Measurements from ENCODE around the gene SLFN14. TPM values are rescaled to one million over a fixed set of nuclear protein-coding genes. Genes with fewer than 3 reads are reported as not detected.

SLFN14 gene
- under 1 TPM in 1 of 2 donors, not detected in 1; 0.08 TPM for total RNA-seq

DNA sequence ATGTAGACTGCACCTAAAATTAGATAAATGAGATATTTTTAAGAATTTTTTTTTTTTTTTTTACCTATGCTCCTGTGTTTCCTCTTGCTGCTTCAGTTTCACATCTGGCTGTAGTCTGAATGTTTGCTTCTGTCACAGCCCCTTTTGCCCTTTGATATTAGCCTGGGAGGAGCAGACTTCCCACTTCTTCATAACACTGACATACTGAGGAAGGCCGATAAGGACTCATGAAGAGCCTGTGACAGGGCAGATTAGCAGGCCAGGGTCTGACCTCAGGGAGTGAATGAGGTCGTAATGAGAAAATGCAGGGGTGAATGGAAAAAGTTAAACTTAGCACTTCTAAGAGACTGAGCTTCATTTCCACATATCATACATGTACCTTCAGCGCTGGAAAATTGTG lies at the start of gene SLFN14:
TSS of gene SLFN14 (minus strand) at position 117 of the 400 bp plus-strand sequence. CDS start 2,757 bp downstream, outside the sequence.
- no peaks in the 10 kb centered on the region for H3K36me3 Mint-ChIP-seq (ENCODE audit: low read depth)
- H3K27ac Mint-ChIP-seq = no peak within 1 kb of the TSS
- no peak for ATAC-seq (replicated peaks)
- no peaks in the 10 kb centered on the region for H3K4me1 Mint-ChIP-seq
- no peak within 1 kb of the TSS for H3K4me3 Mint-ChIP-seq
- H3K27me3 Mint-ChIP-seq = peaks cover 5% of the 10 kb centered on the region
- no peaks in the 10 kb centered on the region for H3K9me3 Mint-ChIP-seq

DNA sequence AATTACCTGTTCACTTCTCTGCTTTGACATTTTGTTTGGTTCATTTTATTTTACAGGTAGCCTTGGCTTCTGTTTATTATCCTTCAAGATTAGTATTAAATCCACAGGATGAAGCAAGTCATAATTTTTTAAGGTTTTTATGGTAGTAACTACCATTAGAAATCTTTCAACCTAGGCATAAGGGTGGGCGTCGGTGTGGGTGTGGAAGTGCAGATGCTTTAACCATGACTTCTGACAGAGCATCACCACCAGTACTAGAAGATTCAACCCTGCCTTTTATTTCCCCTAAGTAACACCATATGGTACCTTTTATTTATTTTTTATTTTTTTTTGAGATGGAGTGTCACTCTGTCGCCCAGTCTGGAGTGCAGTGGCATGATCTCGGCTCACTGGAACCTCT lies 49.2 kb upstream of the SLFN14 start:
- H3K36me3 Mint-ChIP-seq (ENCODE audit: low read depth) = peaks cover 95% of the 10 kb centered on the region
- no peaks in the 10 kb centered on the region for H3K27me3 Mint-ChIP-seq
- no peak overlapping the region for H3K4me3 Mint-ChIP-seq
- no peaks in the 10 kb centered on the region for H3K9me3 Mint-ChIP-seq
- no peak for ATAC-seq (replicated peaks)
- no peak overlapping the region for H3K27ac Mint-ChIP-seq
- H3K4me1 Mint-ChIP-seq = no peaks in the 10 kb centered on the region

DNA sequence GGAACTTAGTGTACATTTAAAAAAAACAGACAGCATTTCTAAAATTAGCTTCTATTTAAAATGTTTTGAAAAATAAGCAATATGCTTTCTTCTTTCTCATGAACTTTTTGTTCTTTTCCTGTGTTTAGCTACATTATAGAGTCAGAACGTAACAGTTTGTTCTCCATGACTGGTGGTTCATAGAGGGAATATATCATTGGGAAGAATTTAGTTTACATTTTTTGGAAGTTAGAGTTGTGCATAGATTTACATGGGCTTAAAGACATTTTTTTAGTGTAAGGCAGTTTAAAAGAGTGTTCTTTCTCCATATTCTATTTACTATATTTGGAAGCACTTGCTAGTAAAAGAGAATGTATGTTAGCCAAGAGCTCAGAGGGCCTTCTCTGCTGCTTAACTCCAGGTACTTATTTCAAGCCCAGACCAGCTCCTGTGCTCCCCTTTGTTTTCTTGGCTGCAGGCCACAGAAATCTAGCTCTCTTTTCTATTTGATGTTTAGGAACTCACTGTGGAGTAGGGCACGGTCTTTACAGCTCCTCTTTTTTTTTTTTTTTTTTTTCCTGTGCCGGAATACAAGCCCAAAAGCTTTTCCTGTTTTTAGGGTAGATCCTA lies 46.7 kb upstream of the SLFN14 start:
- Mint-ChIP-seq H3K27me3 (no peaks in the 10 kb centered on the region), H3K36me3 (ENCODE audit: low read depth) (peaks cover 99% of the 10 kb centered on the region)

DNA sequence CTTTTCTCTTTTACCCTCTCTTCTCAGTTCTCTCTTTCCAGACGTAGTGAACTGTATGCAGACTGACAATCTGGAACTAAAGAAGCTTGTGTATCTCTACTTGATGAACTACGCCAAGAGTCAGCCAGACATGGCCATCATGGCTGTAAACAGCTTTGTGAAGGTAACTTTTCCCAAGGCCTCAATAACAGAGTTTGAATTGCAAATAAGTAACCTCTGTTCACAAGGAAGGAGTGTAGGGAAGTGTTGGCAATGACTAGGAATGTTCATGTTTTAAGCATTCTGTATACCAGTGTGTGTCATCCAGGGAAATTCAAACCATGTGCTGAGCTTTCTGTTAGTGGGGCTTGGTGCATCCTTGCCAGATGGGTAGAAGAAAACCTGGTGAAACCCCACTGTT lies 45.1 kb upstream of the SLFN14 start:
- H3K4me1 Mint-ChIP-seq = no peaks in the 10 kb centered on the region
- H3K27ac Mint-ChIP-seq = no peak overlapping the region
- no peak overlapping the region for H3K4me3 Mint-ChIP-seq
- no peak for ATAC-seq (replicated peaks)
- H3K27me3 Mint-ChIP-seq = no peaks in the 10 kb centered on the region
- peaks cover 100% of the 10 kb centered on the region for H3K36me3 Mint-ChIP-seq (ENCODE audit: low read depth)
- H3K9me3 Mint-ChIP-seq = no peaks in the 10 kb centered on the region

More for the DNA sequence above, 46.7 kb upstream of the SLFN14 start:
- H3K9me3 Mint-ChIP-seq = no peaks in the 10 kb centered on the region
- no peak overlapping the region for H3K27ac Mint-ChIP-seq
- H3K4me3 Mint-ChIP-seq = no peak overlapping the region
- no peak for ATAC-seq (replicated peaks)
- no peaks in the 10 kb centered on the region for H3K4me1 Mint-ChIP-seq

DNA sequence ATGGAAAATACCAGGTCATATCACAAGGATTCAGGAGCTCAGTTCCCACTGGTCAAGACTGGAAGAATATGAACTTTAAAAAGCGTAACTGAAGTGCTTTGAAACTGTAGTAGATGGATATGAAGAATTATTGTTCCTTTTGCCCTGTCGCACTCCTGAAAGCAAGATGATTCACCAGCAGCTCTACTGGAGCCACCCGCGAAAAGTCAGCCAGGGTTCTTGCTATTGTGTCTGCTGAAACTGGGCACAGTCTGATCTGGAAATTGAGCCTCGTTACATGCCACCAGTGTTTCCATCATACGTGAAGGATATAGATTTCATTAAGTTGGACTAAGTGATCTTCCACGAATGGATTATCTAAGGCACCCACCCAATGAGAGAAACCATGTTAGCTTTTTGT lies 43.1 kb upstream of the SLFN14 start:
- H3K4me1 Mint-ChIP-seq = no peaks in the 10 kb centered on the region
- H3K27me3 Mint-ChIP-seq = no peaks in the 10 kb centered on the region
- H3K9me3 Mint-ChIP-seq = no peaks in the 10 kb centered on the region
- no peak overlapping the region for H3K4me3 Mint-ChIP-seq
- peaks cover 100% of the 10 kb centered on the region for H3K36me3 Mint-ChIP-seq (ENCODE audit: low read depth)
- no peak for ATAC-seq (replicated peaks)
- no peak overlapping the region for H3K27ac Mint-ChIP-seq

DNA sequence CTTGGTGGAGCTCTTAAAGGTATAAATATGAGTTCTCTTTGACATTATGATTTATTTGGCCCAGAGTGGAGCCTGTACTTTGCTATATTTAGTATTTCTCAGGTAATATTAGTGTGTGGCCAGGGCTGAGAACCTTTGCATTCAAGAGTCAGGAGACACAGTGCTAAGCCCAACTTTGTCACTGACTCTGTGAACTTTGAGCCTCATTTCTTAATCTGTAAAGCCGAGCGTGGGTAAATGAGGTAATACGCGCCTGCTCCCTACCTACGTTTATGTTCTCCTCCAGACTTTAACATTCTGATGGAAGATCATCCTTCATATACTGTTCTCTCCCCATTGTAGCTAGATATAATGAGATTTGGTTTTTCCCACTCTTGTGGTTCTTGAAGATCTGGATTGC lies 37.0 kb upstream of the SLFN14 start:
- Mint-ChIP-seq H3K9me3 (no peaks in the 10 kb centered on the region), H3K27me3 (no peaks in the 10 kb centered on the region), H3K4me1 (no peaks in the 10 kb centered on the region), H3K36me3 (ENCODE audit: low read depth) (peaks cover 100% of the 10 kb centered on the region), H3K4me3 (no peak overlapping the region), H3K27ac (no peak overlapping the region)
- ATAC-seq (replicated peaks) = no peak

DNA sequence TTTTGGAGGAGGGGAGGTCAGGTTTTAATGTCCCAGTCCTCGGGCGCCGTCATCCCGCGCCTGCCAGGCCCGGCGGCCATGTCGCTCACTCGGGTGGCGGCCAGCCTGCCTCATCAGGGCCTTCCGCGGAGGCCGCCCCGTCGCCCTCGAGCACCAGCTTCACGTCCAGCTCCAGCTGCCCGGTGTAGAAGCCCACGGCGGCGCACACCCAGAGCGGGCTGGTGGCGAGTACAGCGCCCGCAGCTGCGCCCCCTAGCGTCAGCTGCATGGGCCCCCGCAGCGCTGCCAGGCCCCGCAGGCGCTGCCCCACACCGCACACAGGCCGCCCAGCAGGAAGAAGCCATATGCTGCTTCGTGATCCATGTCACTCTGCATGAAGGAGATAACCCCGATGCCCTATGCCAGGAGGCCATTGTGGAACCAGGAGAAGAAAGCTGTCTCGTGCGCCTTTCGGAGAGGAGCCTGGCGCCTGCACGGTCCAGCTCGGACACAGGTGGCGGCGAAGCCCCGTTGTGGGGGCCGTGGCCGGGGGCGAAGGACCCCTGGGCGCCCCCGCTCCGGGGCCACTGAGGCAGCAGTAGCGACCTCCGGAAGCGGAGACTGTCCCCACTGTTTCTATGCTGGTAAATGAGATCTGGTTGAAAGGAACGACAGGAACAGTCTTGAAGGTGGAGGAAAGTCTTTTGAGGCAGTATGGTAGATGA lies 36.1 kb upstream of the SLFN14 start:
- no peak overlapping the region for H3K27ac Mint-ChIP-seq
- H3K36me3 Mint-ChIP-seq (ENCODE audit: low read depth) = peaks cover 91% of the 10 kb centered on the region
- H3K4me1 Mint-ChIP-seq = no peaks in the 10 kb centered on the region

DNA sequence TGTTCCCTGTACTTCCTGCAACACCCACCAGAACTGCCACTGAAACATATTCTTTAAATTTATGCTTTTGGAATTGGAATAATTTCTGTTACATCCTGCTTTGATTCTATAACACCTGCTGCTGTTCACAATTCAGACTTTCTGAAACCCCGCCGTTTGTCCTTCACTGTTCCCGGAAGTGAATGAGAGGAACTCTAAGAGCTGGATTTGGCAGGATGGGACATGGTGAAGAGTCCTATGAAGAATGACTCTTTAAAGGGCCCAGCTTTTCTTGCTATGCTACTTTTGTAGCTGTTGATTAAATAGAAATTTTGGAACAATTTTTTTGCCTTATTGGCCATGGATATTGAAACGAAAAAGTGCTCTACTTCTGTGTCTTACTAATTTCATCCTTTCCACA lies 35.5 kb upstream of the SLFN14 start:
- H3K9me3 Mint-ChIP-seq = no peaks in the 10 kb centered on the region
- H3K4me3 Mint-ChIP-seq = no peak overlapping the region
- H3K27ac Mint-ChIP-seq = no peak overlapping the region
- H3K27me3 Mint-ChIP-seq = no peaks in the 10 kb centered on the region
- no peaks in the 10 kb centered on the region for H3K4me1 Mint-ChIP-seq
- ATAC-seq (replicated peaks) = no peak
- H3K36me3 Mint-ChIP-seq (ENCODE audit: low read depth) = peaks cover 85% of the 10 kb centered on the region

More for the DNA sequence above, 36.1 kb upstream of the SLFN14 start:
- Mint-ChIP-seq H3K9me3 (no peaks in the 10 kb centered on the region), H3K4me3 (no peak overlapping the region), H3K27me3 (no peaks in the 10 kb centered on the region)
- ATAC-seq (replicated peaks) = no peak

DNA sequence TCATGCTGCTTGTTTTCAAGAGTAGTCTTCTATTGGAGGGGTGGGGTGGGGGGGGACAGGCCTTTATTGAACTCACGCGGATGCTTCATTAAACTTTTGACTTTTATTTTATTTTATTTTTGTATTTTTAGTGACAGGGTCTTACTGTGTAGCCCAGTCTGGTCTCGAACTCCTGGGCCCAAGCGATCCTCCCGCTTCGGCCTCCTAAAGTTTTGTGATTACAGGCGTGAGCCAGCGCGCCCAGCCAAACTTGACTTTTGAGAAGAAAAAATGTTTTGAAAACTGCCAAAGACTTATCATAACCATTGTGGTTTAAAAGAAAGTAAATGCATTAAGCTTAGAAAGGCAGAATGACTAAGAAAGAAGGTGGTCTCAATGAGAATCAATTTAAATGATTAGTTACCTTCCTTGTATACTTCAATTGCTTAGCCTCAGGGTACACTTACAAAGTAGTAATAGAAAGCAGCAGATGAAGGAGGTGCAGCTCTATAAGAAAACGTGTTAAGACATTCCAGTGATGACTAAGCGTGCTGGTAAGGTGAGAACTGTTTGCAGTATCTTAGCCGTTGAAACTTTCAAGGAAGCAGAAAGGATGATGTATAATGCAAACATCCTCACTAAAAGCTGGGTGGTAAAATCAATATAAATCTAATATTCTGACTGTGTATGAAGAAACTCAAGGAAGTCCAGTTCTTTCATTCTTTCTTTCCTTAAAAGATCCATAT lies 27.7 kb upstream of the SLFN14 start:
- peak overlapping the region; percentile 99 for H3K27ac Mint-ChIP-seq
- peaks cover 34% of the 10 kb centered on the region for H3K36me3 Mint-ChIP-seq (ENCODE audit: low read depth)
- peak; percentile 66 for ATAC-seq (replicated peaks)
- H3K27me3 Mint-ChIP-seq = no peaks in the 10 kb centered on the region
- peak overlapping the region; percentile 99 for H3K4me3 Mint-ChIP-seq
- H3K4me1 Mint-ChIP-seq = peaks cover 13% of the 10 kb centered on the region
- no peaks in the 10 kb centered on the region for H3K9me3 Mint-ChIP-seq

DNA sequence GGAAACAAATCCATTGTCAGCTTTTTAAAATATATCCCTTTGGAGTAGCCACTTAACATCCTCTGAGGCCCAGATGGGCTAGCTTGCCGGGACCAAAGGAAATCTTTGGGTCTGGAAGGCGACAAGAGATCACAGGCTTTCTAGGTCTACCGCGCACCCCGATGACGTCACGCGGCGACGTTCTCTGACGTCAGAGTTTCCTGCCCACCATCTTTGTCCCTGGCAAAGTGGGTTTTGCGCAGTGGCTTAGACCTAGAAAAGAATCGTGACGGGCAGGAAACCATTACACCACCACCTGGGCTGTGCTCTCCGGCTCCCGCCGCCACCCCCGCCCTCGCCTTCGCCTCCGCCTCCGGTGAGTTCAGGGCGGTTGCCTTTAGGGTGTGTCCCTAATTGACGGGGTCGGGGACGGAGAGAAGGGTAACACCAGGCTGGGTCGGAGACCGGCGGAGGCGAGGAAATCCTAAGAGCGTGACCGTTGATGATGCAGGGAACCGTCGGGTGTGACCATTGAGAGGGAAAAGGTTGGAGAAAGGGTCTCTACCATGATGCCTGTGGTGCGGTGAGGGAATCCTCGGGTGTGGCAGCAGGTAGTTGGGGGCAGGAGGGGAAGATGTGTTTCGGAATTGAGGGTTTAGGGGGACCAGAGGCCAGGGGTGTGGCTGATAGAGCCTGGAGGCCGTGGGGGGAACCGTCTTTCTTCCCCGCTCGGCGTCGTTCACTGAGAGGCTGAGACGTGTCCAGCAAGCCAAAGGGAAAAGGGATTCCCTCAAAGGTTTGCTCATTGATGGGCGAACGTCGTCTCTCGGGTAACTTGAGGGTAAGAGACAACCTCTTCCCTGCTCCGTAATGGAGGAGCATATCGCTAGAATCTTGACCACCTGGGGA lies 26.7 kb upstream of the SLFN14 start, which contains the start of gene AP2B1:
TSS of gene AP2B1 (plus strand) at position 249 of the 888 bp plus-strand sequence. CDS start 6,709 bp downstream, outside the sequence.
- ATAC-seq (replicated peaks) = peak; percentile 94
- no peaks in the 10 kb centered on the region for H3K9me3 Mint-ChIP-seq
- no peaks in the 10 kb centered on the region for H3K27me3 Mint-ChIP-seq
- H3K36me3 Mint-ChIP-seq (ENCODE audit: low read depth) = peaks cover 27% of the 10 kb centered on the region
- peak within 1 kb of the TSS; percentile 99 for H3K27ac Mint-ChIP-seq
- peak within 1 kb of the TSS; percentile 99 for H3K4me3 Mint-ChIP-seq
- peaks cover 13% of the 10 kb centered on the region for H3K4me1 Mint-ChIP-seq

DNA sequence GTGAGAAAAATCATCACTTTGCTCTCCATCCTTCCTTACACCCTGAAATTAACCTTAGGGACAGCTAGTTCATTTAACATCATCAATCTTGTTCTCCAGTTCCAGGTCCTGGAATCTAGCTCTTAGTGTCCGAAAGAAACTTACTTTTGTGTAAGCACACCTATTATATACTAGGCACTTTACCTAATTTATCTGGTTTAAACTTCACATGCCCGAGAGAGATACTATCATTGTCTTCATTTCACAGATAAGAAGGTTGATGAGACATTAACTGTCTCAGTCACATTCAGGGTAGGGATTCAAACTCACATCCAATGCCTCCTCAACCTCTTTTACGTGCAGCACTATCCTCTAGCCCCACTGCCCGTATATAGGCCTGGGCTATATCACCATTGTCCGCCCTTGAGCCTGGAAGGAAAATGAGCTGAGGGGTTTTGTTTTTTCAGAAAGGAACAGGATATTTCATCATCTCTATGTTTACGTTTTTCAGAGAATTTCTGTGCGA lies 26.0 kb upstream of the SLFN14 start:
- H3K27ac Mint-ChIP-seq = peak overlapping the region; percentile 99
- no peaks in the 10 kb centered on the region for H3K27me3 Mint-ChIP-seq
- peaks cover 13% of the 10 kb centered on the region for H3K4me1 Mint-ChIP-seq
- H3K9me3 Mint-ChIP-seq = no peaks in the 10 kb centered on the region
- peak; percentile 3 for ATAC-seq (replicated peaks)
- peaks cover 27% of the 10 kb centered on the region for H3K36me3 Mint-ChIP-seq (ENCODE audit: low read depth)
- H3K4me3 Mint-ChIP-seq = peak overlapping the region; percentile 99

DNA sequence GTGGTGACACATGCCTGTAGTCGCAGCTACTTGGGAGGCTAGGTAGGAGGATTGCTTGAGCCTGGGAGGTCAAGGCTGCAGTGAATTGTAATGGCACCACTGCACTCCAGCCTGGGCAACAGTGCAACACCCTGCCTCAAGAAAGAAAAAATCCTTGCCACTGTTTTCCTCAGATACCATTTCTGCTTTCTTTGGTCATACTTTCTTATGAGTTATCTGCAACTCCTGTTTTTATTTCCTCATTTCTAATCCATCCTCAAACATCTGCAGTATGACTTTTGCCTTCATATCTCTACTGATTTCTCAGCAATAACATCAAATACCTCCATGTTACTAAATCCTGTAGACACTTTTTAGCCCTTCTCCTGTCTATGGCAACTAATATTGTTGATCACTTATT lies 23.4 kb upstream of the SLFN14 start:
- Mint-ChIP-seq H3K9me3 (no peaks in the 10 kb centered on the region), H3K27me3 (no peaks in the 10 kb centered on the region), H3K4me1 (peaks cover 12% of the 10 kb centered on the region)

DNA sequence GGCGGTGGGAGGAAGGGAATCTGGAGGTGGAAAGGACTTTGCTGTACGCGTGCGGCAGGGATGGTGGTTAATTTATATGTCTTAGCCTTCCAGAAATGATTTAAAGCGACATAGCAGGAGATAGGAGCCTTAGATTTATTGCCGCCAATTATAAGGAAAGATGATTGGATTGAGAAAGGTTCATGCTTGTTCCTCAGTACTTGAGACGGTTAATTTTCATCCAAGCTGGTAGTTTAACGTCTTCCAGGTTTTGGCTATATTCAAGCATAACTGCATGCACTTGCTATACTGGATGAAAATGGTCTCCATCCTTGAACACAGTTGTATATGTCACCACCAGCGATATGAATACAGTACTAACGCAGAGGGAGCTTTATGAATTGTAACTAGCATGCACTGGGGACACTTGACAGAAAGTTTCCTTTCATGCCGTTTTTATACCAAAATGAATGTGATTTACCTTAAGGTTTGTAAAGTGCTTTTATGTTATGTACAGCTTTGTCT lies 18.4 kb upstream of the SLFN14 start:
- H3K27me3 Mint-ChIP-seq = no peaks in the 10 kb centered on the region
- H3K4me3 Mint-ChIP-seq = peak overlapping the region; percentile 100
- peaks cover 11% of the 10 kb centered on the region for H3K4me1 Mint-ChIP-seq
- no peaks in the 10 kb centered on the region for H3K9me3 Mint-ChIP-seq
- peaks cover 16% of the 10 kb centered on the region for H3K36me3 Mint-ChIP-seq (ENCODE audit: low read depth)
- ATAC-seq (replicated peaks) = peak; percentile 52
- peak overlapping the region; percentile 99 for H3K27ac Mint-ChIP-seq

More for the DNA sequence above, 23.4 kb upstream of the SLFN14 start:
- Mint-ChIP-seq H3K27ac (no peak overlapping the region), H3K36me3 (ENCODE audit: low read depth) (peaks cover 10% of the 10 kb centered on the region), H3K4me3 (no peak overlapping the region)
- no peak for ATAC-seq (replicated peaks)
